Gastrocnemius medialis (tissue), 4 donors: ENCODE measurements around the gene SLC39A11.

Source experiments
- POLR2A ChIP-seq, 2 donors: fragments of 450-650 bp; IDR thresholded peaks; one replicate each; pipeline ENCODE4 v1.6.1; 2017; ENCODE audit warnings: antibody characterized with exemption in 2 of 2, mild to moderate bottlenecking in 2 of 2, moderate library complexity in 2 of 2
- TF ChIP-seq, protein P1 (sequence below), 5 experiments: fragments of 450-650 bp in 3 of 5; fragments of 200-600 bp in 2 of 5; sonication (generic) in 2 of 5; IDR thresholded peaks in 4 of 5; conservative IDR thresholded peaks in 1 of 5; 1 replicate in 4 of 5; 2 replicates in 1 of 5; pipeline ENCODE4 v1.5.1; 2016 to 2019; ENCODE audit warnings: antibody characterized with exemption in 5 of 5, mild to moderate bottlenecking in 3 of 5, moderate library complexity in 3 of 5

GRCh38 chr17:72619976-72620650 is 472.4 kb downstream of the SLC39A11 start:
- TF ChIP-seq, protein P1, sequence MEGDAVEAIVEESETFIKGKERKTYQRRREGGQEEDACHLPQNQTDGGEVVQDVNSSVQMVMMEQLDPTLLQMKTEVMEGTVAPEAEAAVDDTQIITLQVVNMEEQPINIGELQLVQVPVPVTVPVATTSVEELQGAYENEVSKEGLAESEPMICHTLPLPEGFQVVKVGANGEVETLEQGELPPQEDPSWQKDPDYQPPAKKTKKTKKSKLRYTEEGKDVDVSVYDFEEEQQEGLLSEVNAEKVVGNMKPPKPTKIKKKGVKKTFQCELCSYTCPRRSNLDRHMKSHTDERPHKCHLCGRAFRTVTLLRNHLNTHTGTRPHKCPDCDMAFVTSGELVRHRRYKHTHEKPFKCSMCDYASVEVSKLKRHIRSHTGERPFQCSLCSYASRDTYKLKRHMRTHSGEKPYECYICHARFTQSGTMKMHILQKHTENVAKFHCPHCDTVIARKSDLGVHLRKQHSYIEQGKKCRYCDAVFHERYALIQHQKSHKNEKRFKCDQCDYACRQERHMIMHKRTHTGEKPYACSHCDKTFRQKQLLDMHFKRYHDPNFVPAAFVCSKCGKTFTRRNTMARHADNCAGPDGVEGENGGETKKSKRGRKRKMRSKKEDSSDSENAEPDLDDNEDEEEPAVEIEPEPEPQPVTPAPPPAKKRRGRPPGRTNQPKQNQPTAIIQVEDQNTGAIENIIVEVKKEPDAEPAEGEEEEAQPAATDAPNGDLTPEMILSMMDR (IDR thresholded peaks at IDR 0.05 in 4 of 5, conservative IDR thresholded peaks at IDR 0.05 in 1 of 5), result no peak
- TF ChIP-seq POLR2A (IDR thresholded peaks at IDR 0.05), result no peak
